SHP77 (cell line): ENCODE data around the gene CADM1.
A peak's percentile ranks its signal among the peaks of the same experiment; 100 is the strongest.

Experiments used
- DNase-seq, 2 experiments: peaks; one replicate each; lab custom pipeline; 2025; lab: John Stamatoyannopoulos, UW

Gene CADM1

DNA sequence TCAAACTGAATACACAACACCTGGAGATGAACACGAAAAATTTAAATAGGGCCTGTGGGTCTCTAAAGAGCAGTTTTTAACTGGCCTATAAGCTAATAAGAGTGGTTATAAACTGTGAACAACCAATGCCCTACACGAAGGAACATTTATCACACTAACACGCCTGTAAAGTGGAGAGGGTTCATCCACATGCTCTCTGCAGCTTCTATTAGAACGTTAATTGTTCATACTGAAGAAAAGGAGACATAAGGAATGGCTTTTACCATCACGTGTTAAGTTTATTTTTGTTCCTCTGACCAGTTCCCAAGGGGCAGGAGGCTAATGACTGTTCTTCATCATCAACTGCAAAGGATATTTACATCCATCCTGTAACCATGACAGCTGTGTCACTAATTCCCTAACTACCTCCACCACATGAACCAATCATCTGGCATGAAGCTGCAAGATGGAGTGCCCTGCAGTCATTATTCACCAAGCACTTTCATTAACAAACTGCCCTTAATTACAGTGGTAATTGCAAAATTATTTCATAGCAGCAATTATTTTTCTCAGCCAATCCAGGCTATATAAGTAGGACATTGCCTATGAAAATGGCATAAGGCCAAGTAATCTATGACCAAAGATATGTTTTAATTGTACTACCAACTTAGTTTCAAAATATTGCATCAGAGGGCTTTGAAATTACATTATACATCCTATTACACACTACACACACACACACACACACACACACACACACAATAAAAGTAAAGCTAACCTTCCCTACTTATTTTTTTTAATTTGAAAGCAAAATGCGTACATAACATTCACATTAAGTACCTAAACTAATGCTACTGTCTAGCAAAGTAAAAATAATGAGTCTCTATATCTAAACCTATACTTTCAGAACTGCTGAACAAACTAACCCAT, 186.7 kb downstream of the CADM1 start:
- no peak for DNase-seq

DNA sequence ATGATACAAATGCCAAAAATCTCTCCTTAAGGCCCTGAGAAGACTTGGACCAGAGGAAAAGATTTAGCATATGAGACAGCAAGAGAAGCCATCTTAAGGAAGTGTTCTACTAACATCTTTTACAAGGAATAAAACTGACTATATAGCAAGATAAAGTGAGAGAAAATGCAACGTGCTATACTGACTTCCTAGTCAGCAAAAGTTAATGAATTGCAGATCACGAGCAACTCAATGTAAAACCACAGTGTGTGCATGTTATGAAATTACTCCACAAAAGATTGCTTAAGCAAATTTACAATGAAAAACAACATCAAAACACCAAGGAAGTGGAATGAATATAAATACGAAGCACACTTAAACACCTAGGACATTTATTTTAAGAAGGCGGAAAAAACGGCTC, 187.5 kb downstream of the CADM1 start:
- no peak for DNase-seq

DNA sequence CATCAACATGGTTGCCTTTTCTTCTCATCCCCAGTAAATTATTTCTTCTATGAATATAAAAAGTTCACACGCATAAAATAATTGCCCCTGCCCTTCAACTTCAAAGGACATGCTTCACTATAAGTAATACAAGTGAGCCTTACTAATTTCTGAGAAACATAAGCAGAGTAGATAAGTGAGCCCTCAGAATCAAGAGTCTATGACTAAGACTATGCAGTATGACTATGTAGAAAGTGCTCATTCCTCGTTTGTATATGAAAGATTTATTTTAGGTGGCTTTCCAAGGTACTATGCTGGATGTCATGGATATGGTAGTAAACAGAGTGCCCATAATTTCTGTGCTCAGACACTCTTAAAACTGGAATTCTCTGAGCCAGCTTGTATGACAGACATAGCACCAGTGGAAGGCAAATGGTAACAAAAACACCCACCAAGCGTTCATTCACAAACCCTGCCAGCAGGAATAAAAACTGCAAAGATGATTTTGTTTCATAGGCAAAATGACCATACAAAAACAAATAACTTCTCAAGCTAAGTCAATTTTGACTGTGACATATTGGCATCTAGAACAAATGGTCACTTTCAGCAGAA, 189.8 kb downstream of the CADM1 start:
- no peak for DNase-seq

DNA sequence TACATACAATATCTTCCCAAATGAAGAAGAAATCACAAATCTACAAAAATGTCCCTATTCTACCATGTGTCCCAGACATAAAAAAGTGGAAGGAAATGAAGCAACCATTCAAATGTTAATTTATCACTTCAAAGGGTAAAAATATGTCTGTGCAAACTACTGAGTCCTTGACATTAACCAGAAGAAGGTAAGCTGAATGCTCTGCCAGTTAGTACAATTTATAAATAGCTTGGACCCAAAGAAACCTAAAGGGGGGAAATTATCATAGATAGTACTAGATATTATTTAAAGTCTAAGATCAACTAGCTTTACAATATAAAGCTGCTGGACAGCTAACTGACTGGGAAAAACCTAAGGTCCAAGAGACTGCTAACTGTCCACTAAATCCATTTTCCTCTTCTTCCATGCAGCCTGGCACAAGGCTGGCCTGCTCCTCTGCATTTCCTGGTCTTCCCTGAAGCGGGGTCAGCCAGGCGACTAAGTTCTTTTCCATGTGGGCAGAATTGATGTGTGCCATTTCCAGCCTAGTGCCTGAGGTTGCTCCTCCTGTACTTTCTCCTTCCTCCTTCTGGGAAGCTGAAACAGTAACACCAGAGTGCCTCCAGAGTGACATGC, 190.9 kb downstream of the CADM1 start:
- DNase-seq = no peak

DNA sequence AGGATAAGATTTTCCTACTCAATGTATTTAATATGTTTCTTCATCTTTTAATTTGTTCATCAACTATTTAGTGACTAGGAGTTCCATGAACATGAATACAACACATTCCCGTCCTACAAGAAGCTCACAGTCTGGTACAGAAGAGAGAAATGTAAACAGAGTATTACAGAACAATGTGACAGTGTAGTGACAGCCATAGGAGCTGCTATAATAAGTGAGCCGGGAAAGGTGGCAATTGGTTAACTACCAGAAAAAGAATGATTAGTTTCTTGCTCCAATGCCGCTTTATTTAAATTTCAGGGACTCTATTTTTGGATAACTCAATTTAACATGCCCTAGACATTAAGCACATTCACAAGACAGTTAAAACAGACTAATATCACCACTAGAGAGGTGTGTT, 192.3 kb downstream of the CADM1 start:
- no peak for DNase-seq

DNA sequence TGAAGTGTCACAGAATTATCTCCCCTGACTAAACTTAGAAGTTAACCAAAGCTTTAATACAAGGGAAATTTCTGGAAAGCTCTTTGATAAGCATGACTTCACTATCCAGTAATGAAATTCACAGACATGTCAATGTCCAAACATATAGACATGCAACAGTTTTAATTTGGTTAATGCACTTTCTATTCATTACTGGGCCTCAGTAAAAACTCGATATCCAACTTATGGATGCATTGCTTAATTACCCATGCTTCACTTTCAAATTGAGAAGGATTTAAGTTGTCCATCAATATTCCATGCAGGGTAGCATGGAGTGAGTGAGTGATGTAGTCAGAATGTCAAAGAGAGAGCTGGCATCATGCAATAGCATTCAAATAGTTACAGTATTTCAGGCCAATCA, 197.5 kb downstream of the CADM1 start:
- no peak for DNase-seq

DNA sequence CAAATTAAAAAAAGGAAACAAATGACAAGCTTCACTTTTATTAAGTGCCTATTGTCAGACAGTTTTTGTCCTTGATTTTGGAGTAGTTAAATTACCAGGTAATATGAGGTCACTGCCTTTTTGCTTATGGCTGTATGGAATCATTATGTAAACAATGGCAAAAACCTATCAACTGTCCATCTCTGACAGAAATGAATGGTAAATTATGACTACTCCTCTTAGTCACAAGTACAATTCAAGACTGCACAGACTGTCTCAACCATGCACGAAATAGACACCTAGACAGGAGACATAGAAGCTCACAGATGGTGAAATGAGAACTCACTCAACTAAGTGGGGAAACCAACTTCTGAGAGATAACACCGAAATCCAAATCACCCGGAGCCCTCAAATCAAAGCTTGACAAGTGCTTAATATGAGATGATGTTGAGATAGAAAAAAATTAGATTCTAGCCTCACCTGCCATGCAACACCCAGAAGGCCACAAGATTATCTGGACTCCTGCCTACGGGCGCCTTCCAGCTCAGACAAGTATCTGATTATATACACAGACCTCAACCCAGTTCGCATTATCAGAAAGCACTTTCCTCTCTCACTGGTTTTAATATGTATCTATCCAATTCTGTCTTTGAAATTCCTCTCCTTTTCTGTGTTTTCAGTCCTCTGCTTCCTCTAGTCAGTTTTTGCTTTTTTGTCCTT, 199.3 kb downstream of the CADM1 start:
- no peak for DNase-seq

DNA sequence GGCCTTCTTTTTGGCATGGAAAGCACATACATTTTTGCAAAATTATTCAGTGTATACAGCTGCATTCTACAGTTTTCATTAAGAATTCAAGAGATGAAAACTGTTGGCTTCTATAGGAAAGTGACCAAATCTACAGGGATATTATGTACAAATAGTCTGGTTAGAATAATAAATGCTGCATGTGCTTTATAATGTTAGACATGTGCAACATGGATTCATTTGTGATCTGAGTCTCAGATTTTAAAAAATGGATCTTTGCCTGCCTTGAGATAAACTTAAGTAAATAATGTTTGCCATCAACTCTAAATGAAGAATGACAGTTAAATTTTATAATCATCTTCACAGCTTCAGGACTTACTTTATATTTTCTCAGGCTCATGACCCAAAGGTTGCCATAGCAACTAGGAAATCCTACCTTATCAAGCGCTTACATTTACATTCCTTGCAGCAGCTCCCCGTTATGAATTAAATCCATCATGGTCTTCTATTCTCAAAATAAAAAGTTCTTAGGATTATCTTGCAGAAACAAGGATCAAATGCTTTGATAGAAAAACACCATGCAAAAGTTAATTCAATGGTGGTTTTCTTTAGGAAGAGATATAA, 200.2 kb downstream of the CADM1 start:
- no peak for DNase-seq

DNA sequence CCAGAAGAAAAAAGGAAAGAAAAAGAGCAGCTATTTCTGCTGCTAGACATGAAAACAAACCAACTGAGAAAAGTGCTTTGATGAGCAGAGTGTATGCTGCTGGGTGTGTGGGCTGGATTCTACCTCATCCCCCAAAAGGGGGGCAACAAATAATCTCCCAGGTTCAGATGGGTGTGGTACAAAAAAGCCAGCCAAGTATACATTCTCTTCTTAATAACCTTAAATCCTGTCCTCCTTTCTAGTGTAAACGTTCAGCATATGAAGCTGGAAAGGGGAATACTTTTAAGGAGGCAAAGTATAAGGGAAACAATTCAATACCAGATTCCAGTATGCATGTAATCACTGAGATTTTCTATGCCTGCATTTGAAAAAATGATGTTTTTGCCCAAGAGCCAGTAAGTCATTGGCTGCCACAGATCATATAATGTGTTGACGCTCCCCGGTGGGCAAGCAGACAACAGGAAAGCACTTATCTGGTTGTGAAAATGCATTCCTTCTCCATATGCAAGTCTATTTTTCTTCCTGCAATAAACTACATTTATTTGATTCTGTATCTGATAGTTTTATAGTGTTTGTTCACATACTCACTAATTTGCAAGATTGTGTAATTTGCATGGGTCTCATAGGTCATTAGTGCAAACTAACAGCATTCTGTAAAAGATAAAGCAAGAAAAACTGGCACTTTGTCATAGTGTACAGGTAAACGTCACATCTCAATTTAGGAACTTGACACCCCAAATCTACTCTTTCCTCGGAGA, 201.1 kb downstream of the CADM1 start:
- no peak for DNase-seq

DNA sequence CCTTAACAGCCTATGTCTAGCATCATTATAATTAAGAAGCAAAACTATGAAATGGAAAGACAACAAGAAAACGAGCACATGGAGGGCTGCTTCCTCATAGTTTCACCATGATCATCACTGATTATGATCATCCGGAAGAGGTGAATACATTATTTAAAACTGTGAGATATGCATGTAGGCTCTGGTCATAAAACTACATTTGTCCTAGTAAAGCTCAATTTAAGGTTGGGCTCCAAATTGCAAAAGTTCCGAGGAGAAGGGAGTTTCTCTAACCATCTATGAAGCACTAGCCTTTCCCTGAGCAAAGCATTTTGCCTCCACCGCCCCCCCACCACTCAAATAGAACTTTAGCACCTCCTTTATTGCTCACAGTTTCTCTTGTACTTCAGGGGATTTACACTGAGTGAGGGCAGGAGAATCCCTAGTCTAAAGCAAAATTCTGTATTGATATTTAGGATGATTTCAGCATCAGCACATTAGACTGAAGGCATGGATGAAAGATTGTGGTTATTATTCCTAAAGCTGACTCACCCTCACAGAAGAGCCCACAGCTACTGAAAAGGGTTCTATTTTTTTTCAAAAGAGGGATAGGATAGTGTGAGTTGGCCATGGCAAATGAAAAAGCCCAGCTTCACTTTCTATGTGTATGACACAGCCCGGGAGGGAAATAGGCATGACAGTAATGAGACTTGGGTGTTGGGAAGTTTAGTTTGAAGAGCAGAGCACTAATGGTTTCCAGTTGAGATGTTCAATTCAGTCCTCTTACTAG, 203.4 kb downstream of the CADM1 start:
- no peak for DNase-seq

DNA sequence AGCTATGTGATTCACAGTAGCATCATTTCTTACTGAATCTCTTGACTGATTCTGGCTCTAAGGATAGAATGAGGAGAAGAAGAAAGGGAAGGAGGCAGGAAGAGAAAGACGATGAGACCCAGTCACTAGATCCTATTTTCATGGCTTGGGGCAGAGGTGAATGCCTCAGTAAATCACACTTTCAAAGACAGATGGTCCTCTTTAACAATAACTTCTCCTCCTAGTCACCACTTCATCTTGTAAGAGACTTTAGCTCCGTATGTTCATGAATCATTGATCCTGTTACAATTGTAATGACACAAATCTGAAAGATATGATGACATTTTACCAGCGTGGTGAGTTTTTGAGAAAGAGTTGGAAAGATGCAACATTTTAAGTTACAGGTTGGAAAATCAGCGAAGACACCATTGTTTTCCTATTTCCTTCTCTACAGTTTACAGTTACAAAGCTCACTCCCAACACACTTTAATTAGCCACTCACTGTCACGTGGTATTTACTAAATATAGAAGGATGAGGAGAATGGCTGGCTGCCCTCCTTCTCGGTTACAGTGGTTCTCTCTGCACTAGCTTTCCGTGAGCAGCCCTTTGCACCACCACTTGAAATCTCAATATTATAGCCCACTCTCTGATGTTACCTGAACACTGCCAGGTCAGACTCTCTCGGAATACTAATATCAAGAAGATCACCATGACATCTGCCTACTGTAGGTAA, 205.8 kb downstream of the CADM1 start:
- no peak for DNase-seq

DNA sequence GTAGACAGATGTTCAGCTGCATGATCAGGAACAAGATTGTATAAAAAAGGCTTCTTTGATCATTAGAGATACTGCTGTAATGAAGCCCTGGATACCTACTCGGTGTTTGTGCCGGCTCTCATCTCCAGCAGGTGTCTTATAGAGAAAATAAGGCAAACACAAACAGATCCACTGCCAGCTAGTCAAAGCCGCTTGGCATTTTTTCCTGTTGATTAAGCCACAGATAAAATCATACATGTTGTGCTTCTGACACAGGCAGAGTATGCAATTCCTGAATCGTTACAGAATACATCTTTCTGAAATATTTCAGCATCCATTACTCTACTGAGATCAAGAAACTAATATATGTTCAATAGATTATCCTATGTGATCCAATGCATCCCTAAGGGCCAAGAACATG, 206.9 kb downstream of the CADM1 start:
- DNase-seq = no peak

DNA sequence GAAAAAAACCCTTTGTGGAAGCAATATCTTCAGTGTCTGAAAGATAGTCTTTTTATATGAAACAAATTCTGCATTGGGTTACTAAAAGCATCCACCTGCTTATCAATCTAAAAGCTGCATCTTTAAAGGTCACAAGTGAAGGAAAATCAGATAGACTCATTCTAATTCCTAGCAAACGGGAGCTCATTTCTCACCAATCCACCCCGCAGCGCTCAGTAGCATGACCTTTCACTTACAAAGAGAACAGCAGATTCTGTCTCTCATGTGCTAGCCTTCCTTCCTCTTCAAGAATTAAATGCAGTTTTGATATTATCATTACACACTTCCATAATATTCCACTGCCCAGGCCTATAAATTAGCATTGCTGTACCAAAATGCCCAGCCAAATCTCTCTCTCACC, 212.9 kb downstream of the CADM1 start:
- no peak for DNase-seq

DNA sequence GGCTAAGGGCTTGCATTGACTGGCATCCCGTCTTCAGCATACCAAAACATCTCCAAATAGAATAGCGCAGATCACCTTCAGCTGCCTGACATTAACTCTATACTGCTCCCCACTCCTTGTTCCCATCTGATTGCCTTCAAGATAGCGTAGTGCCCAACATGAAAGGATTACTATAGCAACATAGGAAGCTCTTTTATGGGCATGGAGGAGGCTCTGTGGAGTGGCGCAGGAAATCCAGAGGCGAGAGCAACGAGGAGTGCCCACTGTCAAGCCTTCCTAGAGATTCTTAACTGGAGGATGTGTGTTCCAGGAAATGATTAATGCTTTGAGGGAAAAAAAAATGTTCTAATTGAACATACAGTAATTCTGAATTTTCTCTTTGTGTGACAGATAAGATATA, 213.3 kb downstream of the CADM1 start:
- peak in 1 of 2 experiments; percentile 37 for DNase-seq

DNA sequence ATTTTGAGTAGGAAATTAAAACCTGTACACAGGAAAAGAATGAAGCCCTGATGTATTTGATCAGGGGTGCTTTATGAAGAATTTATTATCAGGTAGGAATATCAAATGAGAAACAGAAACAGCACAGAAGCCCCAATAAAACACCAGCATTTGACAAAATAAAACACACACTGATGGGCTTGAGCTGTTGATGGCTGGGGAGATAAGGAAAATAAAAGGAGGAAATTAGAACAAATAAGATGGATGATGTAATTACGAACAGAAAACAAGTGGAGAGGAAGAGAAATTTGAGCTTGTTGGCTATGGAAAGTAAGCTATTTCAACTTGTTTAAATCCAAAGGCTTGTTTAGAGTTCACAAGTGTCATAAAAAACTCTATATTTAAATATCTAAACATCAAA, 213.7 kb downstream of the CADM1 start:
- DNase-seq = no peak

DNA sequence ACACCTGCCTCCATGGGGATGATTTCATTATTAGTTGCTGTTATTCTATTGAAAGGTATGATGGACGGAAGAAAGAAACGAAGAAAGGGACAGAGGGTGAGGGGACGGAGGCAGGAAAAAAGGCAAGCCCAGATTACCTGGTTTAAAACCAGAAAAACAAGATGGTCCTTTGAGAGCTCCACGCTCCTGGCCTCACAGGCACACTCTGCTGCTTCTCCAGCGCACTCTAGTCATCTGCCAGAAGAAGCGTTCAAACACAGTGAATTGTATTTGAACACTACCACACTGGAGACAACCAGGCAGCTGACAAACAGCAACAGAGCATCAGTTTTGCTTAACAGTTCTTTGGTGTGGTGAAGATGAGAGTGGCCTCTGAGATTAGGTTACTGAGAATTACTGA, 216.9 kb downstream of the CADM1 start:
- peak; percentile 57 to 66 for DNase-seq

DNA sequence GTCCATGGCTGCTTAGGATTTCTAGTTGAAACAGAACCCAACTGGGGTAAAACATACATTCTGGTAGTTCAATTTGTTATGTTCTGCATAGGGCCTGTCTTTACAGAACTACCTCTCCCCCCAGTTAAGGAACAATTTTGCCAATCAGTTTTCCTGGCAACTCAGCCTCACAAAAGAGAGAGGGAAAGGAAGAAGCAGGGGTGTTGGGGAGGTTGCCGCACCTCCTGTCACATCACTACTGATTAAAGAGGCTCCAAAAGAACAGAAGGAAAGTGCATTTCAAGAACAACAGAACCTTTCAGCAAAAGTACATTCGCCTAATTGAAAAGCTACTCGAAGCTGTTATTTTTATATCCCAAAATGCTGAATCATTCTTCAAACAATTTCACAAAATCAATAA, 217.6 kb downstream of the CADM1 start:
- no peak for DNase-seq

DNA sequence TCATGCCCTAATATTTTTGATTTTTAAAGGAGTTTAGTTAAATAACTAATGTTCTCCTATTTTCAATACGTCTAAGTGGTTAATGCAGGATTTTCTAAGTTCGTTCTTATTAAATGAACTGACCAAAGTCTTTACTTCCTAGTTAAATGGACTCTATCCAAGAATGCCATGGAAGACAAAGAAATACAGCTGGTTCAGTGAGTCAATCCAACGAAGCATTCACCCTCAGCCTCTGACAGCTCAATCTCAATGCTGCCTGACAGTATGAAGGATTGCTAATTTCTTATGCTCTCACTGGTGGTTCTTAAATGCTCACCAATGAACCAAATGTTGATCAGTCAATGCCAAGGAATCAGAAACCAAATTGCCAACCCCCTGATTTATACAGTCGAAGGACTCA, 219.4 kb downstream of the CADM1 start:
- no peak for DNase-seq

DNA sequence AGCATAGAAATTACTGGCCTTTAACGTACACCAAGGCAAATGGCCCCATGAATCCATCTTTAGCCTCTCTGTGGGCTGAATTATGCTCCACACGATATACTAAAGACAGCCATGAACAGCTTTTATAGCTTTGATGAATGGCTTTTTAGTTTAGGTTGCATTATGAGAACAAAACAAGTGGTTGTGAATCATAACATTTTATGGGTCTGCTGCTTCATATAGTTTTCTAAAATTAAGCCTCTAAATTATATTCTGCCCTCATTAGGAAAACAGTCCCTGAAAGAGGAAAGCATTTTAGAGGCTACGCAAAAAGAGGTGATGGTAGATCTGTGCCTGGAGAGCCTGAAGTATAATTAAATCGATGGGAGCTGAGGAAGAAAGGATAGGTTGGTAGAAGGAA, 221.3 kb downstream of the CADM1 start:
- DNase-seq = no peak

DNA sequence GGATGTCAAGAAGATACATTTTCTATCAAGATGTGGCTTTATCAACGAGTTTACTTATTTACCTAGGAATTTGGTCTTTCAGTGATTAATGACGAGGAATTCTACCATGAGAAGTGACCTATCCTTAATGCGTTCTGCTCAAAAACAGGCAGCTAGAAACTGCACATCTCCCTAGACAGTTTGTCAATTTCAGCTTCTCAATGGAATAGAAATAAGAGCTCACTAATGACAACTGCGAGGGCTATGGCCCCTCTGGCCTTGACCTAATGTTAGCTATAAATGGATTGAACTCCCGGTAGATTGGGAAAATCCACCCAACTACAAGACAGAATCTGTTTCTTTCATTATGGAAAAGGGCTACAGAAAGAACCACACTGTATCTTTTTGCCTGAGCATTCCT, 223.4 kb downstream of the CADM1 start:
- DNase-seq = no peak
